ENCODE results near the gene ADCY7.

DNA sequence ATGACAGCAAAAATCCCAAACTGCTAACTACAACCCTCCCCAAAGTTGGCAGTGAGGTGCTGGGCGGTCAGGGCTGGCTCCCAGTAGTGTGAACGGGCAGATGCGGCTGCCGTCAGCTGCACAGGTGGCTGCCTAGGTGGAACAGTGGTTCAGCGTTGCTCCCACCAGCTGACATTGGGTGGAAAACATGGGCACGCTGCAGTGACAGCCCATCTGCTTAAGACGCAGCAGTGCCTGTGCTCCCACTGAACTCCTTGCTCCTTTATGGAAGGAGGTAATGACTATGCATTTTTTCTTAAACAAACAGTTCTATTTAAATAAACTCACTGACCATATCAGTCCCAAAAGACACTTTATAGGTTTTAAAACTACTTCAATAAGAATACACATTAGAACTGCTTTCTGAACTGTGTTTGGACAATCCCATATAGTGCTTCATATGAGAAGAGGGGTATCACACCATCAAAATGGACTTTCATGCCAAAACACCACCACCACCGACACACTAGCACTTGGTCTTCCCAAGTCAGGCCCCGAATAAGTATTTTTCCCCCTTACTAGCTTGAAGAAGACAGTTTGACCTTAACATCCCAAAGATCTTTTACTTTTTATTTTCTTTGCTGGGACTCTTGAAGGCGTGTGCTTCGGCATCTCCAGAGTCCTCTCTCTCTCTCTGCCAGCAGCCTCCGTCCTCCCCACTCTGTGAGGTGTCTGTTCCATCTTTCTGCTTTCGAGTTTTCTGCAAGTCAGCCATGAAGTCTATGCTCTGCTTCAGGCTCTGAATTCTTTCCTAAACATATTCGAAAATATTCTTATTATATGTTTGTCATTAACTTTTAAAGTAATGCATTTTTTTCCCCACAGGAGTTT is 68.0 kb downstream of the ADCY7 start:
- TF ChIP-seq POLR2AphosphoS5 (IDR thresholded peaks at IDR 0.05; ENCODE audit: low read depth, low read length) (no peak), POLR2A (IDR thresholded peaks at IDR 0.05; ENCODE audit: low read depth, low read length) (no peak), TAF1 (IDR thresholded peaks at IDR 0.05; ENCODE audit: low read depth, low read length) (no peak), SPI1 (IDR thresholded peaks at IDR 0.05; ENCODE audit: low read depth, low read length) (no peak), PAX5 (IDR thresholded peaks at IDR 0.05; ENCODE audit: insufficient read depth, low read length, severe bottlenecking) (no peak)

Data from GM12891 (cell line).